Right lobe of liver (tissue), 6 donors: ENCODE data around the gene SPOP. TPM values are rescaled to one million over a fixed set of nuclear protein-coding genes. Genes with fewer than 3 reads are reported as not detected.

Experiments used
- ATAC-seq, 4 donors: fragments of 200-7000 bp; cut with Tn5 transposase; one replicate each; pipeline ENCODE4 v1.9.1; 2020; ENCODE audit warnings: mild to moderate bottlenecking in 4 of 4, moderate library complexity in 4 of 4
- DNase-seq, 3 donors: peaks; one replicate each; pipeline ENCODE4 v3.0.0-alpha.2; 2020
- H3K27ac ChIP-seq, 3 donors: fragments of 200-600 bp; one replicate each; pipeline ENCODE4 v1.8.0; 2022
- H3K27me3 ChIP-seq, 2 donors: fragments of 200-600 bp; one replicate each; pipeline ENCODE4 v1.8.0; 2022
- H3K36me3 ChIP-seq, 4 donors: fragments of 200-600 bp; sonication (generic) in 1 of 4; one replicate each; pipeline versions ENCODE4 v1.5.1 to v1.8.0; 2017 to 2022; ENCODE audit warnings: control low read depth in 1 of 4
- H3K4me1 ChIP-seq, 4 donors: fragments of 200-600 bp; sonication (generic) in 1 of 4; one replicate each; pipeline versions ENCODE4 v1.5.1 to v1.8.0; 2017 to 2022; ENCODE audit warnings: control low read depth in 1 of 4
- H3K4me3 ChIP-seq, 3 donors: fragments of 200-600 bp; one replicate each; pipeline ENCODE4 v1.8.0; 2022
- H3K9me3 ChIP-seq, 4 donors: fragments of 200-600 bp; sonication (generic) in 1 of 4; one replicate each; pipeline versions ENCODE4 v1.5.1 to v1.8.0; 2017 to 2022; ENCODE audit warnings: control low read depth in 1 of 4
- CTCF ChIP-seq, 4 donors: fragments of 200-600 bp in 3 of 4; fragments of 450-650 bp in 1 of 4; IDR thresholded peaks; one replicate each; pipeline versions ENCODE4 v1.5.1 to v1.8.0; 2016 to 2022; ENCODE audit warnings: antibody characterized with exemption in 4 of 4, mild to moderate bottlenecking in 2 of 4
- POLR2A ChIP-seq: fragments of 450-650 bp; IDR thresholded peaks from one replicate; pipeline ENCODE4 v1.6.1; 2017; ENCODE audit warnings: antibody characterized with exemption, mild to moderate bottlenecking
- WGBS: methylation state at CpG from one replicate; pipeline ENCODE4 v1.1.6; 2018; ENCODE audit warnings: low coverage, low lambda C conversion rate; ENCODE audit not compliant: insufficient coverage; ENCODE audit errors: missing lambda C conversion rate; 5-methylcytosine and 5-hydroxymethylcytosine counted together
- intact Hi-C, 2 donors: fragments of 100-400 bp; cut with DNase I; formaldehyde crosslinking; loops; one replicate each; pipeline versions ENCODE4 v1.11.2 to v1.14.1; 2022
- total RNA-seq, 6 experiments: library from RNA; depleted of rRNA in 2 of 6; stranded (reverse); fragments of >200 nt in 2 of 6; fragmentation: NEBNext Ultra II Directional in 3 of 6; extraction: Animal tissue kit (Norgen Biotek cat#: 25700) in 3 of 6; gene quantifications; one replicate each; pipeline versions ENCODE4 v1.1.0 to v1.2.4, GENCODE V29; 2016 to 2023
- donor health status: DM: no; HTN: yes; CAD: no.
- donor health status: DM: no; HTN: no; CAD: no.
- donor health status: DM: no; HTN: no; CAD: no.
- donor health status: DM: no; HTN: yes; CAD: no.
- donor health status: DM: no; HTN: yes; CAD: no.

The SPOP gene
- total RNA-seq, 6 experiments from 2014 or later = 26.9 to 41.0 (median 34.1) TPM

GRCh38 chr17:49578414-49578813, 99.5 kb downstream of the SPOP start:
- DNase-seq = no peak
- ATAC-seq = no peak
- H3K27me3 ChIP-seq = peaks cover 0 to 9% of the 10 kb centered on the region in 2 donors
- no peak for TF ChIP-seq CTCF (IDR thresholded peaks at IDR 0.05)
- no peak for TF ChIP-seq POLR2A
- H3K9me3 ChIP-seq = no peaks in the 10 kb centered on the region
- H3K27ac ChIP-seq = no peak overlapping the region
- peaks cover 0 to 8% (median 0%) of the 10 kb centered on the region in 4 donors for H3K4me1 ChIP-seq
- H3K4me3 ChIP-seq = no peak overlapping the region
- intact Hi-C loops = loop anchor here (10.0 kb wide), 2 partner anchors 196 to 206 kb away; partner anchors contain the start of gene KAT7 (in 1 of the 2)
- H3K36me3 ChIP-seq = no peaks in the 10 kb centered on the region
- no CpG with 5 or more reads among the region's 13 CpGs for WGBS

- H3K27ac ChIP-seq = no peak overlapping the region
- intact Hi-C loops = loop anchor here (10.0 kb wide), 2 partner anchors 197 to 207 kb away; partner anchors contain the start of gene KAT7 (in 1 of the 2)
- H3K36me3 ChIP-seq = no peaks in the 10 kb centered on the region
- WGBS = 53% methylated on average over 3 of the region's 4 CpGs
- TF ChIP-seq POLR2A = no peak
- TF ChIP-seq CTCF (IDR thresholded peaks at IDR 0.05) = no peak
- peaks cover 0 to 8% (median 0%) of the 10 kb centered on the region in 4 donors for H3K4me1 ChIP-seq
- H3K9me3 ChIP-seq = no peaks in the 10 kb centered on the region
- ATAC-seq (no peak), DNase-seq (no peak)
- peaks cover 0 to 9% of the 10 kb centered on the region in 2 donors for H3K27me3 ChIP-seq
- H3K4me3 ChIP-seq = no peak overlapping the region
These were observed 99.9 kb downstream of the SPOP start for GRCh38 chr17:49577963-49578362.

- intact Hi-C loops = loop anchor here (10.0 kb wide), 2 partner anchors 197 to 207 kb away; partner anchors contain the start of gene KAT7 (in 1 of the 2)
- Histone ChIP-seq H3K9me3 (no peaks in the 10 kb centered on the region), H3K4me3 (no peak overlapping the region), H3K27ac (no peak overlapping the region), H3K36me3 (no peaks in the 10 kb centered on the region), H3K4me1 (peaks cover 0 to 8% (median 0%) of the 10 kb centered on the region in 4 donors), H3K27me3 (peaks cover 0 to 9% of the 10 kb centered on the region in 2 donors)
- WGBS = 65% methylated on average over 2 of the region's 3 CpGs
- ATAC-seq = no peak
- TF ChIP-seq CTCF (IDR thresholded peaks at IDR 0.05) = no peak
- TF ChIP-seq POLR2A = no peak
- no peak for DNase-seq
These were observed 100.3 kb downstream of the SPOP start for GRCh38 chr17:49577650-49577934.

- Histone ChIP-seq H3K4me3 (peak overlapping the region; percentile 28 to 45 (median 36)), H3K9me3 (no peaks in the 10 kb centered on the region), H3K27me3 (peaks cover 0 to 9% of the 10 kb centered on the region in 2 donors), H3K27ac (no peak overlapping the region), H3K36me3 (no peaks in the 10 kb centered on the region), H3K4me1 (peaks cover 0 to 8% (median 0%) of the 10 kb centered on the region in 4 donors)
- DNase-seq (no peak), ATAC-seq (no peak)
- TF ChIP-seq POLR2A (no peak), CTCF (IDR thresholded peaks at IDR 0.05) (no peak)
- intact Hi-C loops = loop anchor here (10.0 kb wide), 2 partner anchors 198 to 208 kb away; partner anchors contain the start of gene KAT7 (in 1 of the 2)
- 60% methylated on average over 1 of the region's 22 CpGs for WGBS
These were observed 100.8 kb downstream of the SPOP start for GRCh38 chr17:49576917-49577649.
